Astrocyte (in vitro differentiated cells and primary cell): ENCODE measurements around the gene SNX3. TPM values are rescaled to one million over a fixed set of nuclear protein-coding genes. Genes with fewer than 3 reads are reported as not detected.

Source experiments
- DNase-seq: peaks from one replicate; pipeline ENCODE4 v3.0.0-alpha.2; 2010; ENCODE audit warnings: low read depth
- FAIRE-seq: peaks from 2 replicates; lab custom pipeline; 2011; peaks lifted over from hg19 to GRCh38; lab: Jason Lieb, UNC
- H2AFZ ChIP-seq: 2 replicates; pipeline ENCODE4 v1.6.0; 2012; ENCODE audit warnings: low read depth, low read length, inconsistent platforms
- H3K27ac ChIP-seq: 2 replicates; pipeline ENCODE4 v1.5.1; 2011; ENCODE audit warnings: low read depth, low read length, inconsistent platforms
- H3K27me3 ChIP-seq: 2 replicates; pipeline ENCODE4 v1.6.0; 2011; ENCODE audit warnings: low read length, inconsistent platforms; ENCODE audit not compliant: insufficient read depth
- H3K36me3 ChIP-seq: 2 replicates; pipeline ENCODE4 v1.5.1; 2011; ENCODE audit warnings: low read length, inconsistent platforms; ENCODE audit not compliant: insufficient read depth
- H3K4me1 ChIP-seq: 2 replicates; pipeline ENCODE4 v1.5.1; 2011; ENCODE audit warnings: low read length, inconsistent platforms; ENCODE audit not compliant: insufficient read depth
- H3K4me2 ChIP-seq: 2 replicates; pipeline ENCODE4 v1.6.0; 2012; ENCODE audit warnings: low read length, inconsistent platforms
- H3K4me3 ChIP-seq: 2 replicates; pipeline ENCODE4 v1.5.1; 2011; ENCODE audit warnings: low read depth, mild to moderate bottlenecking, low read length, inconsistent platforms; ENCODE audit not compliant: insufficient read depth
- H3K79me2 ChIP-seq: 2 replicates; pipeline ENCODE4 v1.6.0; 2012; ENCODE audit warnings: mild to moderate bottlenecking, low read length, inconsistent platforms; ENCODE audit not compliant: insufficient read depth
- H3K9ac ChIP-seq: 2 replicates; pipeline ENCODE4 v1.6.0; 2012; ENCODE audit warnings: mild to moderate bottlenecking, low read length, inconsistent platforms
- H3K9me3 ChIP-seq: 2 replicates; pipeline ENCODE4 v1.5.1; 2012; ENCODE audit warnings: low read depth, mild to moderate bottlenecking, low read length, inconsistent platforms; ENCODE audit not compliant: insufficient read depth
- H4K20me1 ChIP-seq: 2 replicates; pipeline ENCODE4 v1.6.0; 2012; ENCODE audit warnings: low read length, inconsistent platforms; ENCODE audit not compliant: insufficient read depth
- H3K27ac Mint-ChIP-seq: one replicate; pipeline ENCODE4 v1.8.0; 2021; ENCODE audit warnings: mild to moderate bottlenecking, mixed read lengths; ENCODE audit not compliant: unreplicated experiment
- H3K27me3 Mint-ChIP-seq: one replicate; pipeline ENCODE4 v1.8.0; 2021; ENCODE audit warnings: low read depth, mixed read lengths; ENCODE audit not compliant: unreplicated experiment
- H3K36me3 Mint-ChIP-seq: one replicate; pipeline ENCODE4 v1.8.0; 2021; ENCODE audit warnings: low read depth, mixed read lengths; ENCODE audit not compliant: unreplicated experiment
- H3K4me1 Mint-ChIP-seq: one replicate; pipeline ENCODE4 v1.8.0; 2021; ENCODE audit warnings: low read depth, mixed read lengths; ENCODE audit not compliant: unreplicated experiment
- H3K4me3 Mint-ChIP-seq: one replicate; pipeline ENCODE4 v1.8.0; 2021; ENCODE audit warnings: mild to moderate bottlenecking, moderate library complexity, mixed read lengths; ENCODE audit not compliant: unreplicated experiment
- H3K9me3 Mint-ChIP-seq: one replicate; pipeline ENCODE4 v1.8.0; 2021; ENCODE audit warnings: mild to moderate bottlenecking, mixed read lengths; ENCODE audit not compliant: unreplicated experiment
- CTCF ChIP-seq: IDR thresholded peaks from 2 replicates; pipeline ENCODE4 v1.5.1; 2011; ENCODE audit warnings: low read depth, mild to moderate bottlenecking, inconsistent platforms, low read length, moderate library complexity; ENCODE audit not compliant: insufficient read depth
- EZH2 ChIP-seq: IDR thresholded peaks from 2 replicates; pipeline ENCODE4 v1.6.1; 2012; ENCODE audit warnings: mild to moderate bottlenecking, low read length, inconsistent platforms; ENCODE audit not compliant: insufficient read depth
- total RNA-seq: library from RNA; stranded (reverse); gene quantifications from 2 replicates; pipeline ENCODE4 v1.2.1, GENCODE V29; 2021

The SNX3 gene
- total RNA-seq, 1 donor from 2014 or later: 165 TPM

GRCh38 chr6:108285381-108285780 is 24.5 kb upstream of the SNX3 start:
- H3K4me1 ChIP-seq: no peaks in the 10 kb centered on the region
- no peaks in the 10 kb centered on the region for H3K27me3 ChIP-seq
- H2AFZ ChIP-seq: no peak overlapping the region
- DNase-seq (no peak), FAIRE-seq (no peak)
- no peak overlapping the region for H3K4me3 ChIP-seq
- Mint-ChIP-seq H3K9me3 (peaks cover 3% of the 10 kb centered on the region), H3K27ac (no peak overlapping the region), H3K27me3 (no peaks in the 10 kb centered on the region), H3K36me3 (no peaks in the 10 kb centered on the region), H3K4me3 (no peak overlapping the region), H3K4me1 (no peaks in the 10 kb centered on the region)
- no peak overlapping the region for H3K27ac ChIP-seq
- no peaks in the 10 kb centered on the region for H3K79me2 ChIP-seq
- TF ChIP-seq CTCF (no peak), EZH2 (no peak)
- H3K9ac ChIP-seq: no peak overlapping the region
- no peaks in the 10 kb centered on the region for H3K36me3 ChIP-seq
- no peak overlapping the region for H3K4me2 ChIP-seq
- no peaks in the 10 kb centered on the region for H4K20me1 ChIP-seq
- H3K9me3 ChIP-seq: no peaks in the 10 kb centered on the region

- Histone ChIP-seq H3K4me3 (no peak overlapping the region), H3K4me2 (no peak overlapping the region), H3K27me3 (no peaks in the 10 kb centered on the region), H3K27ac (no peak overlapping the region), H3K9ac (no peak overlapping the region), H3K79me2 (no peaks in the 10 kb centered on the region), H2AFZ (no peak overlapping the region), H3K36me3 (no peaks in the 10 kb centered on the region), H4K20me1 (no peaks in the 10 kb centered on the region), H3K9me3 (no peaks in the 10 kb centered on the region), H3K4me1 (no peaks in the 10 kb centered on the region)
- Mint-ChIP-seq H3K27me3 (no peaks in the 10 kb centered on the region), H3K36me3 (no peaks in the 10 kb centered on the region), H3K4me3 (no peak overlapping the region), H3K27ac (no peak overlapping the region), H3K4me1 (no peaks in the 10 kb centered on the region), H3K9me3 (no peaks in the 10 kb centered on the region)
- FAIRE-seq: no peak
- TF ChIP-seq CTCF (no peak), EZH2 (no peak)
- DNase-seq: no peak
These were observed 17.0 kb upstream of the SNX3 start for GRCh38 chr6:108277831-108278230.

GRCh38 chr6:108277295-108277694 is 16.5 kb upstream of the SNX3 start:
- Histone ChIP-seq H3K4me2 (no peak overlapping the region), H3K9me3 (no peaks in the 10 kb centered on the region), H3K4me1 (no peaks in the 10 kb centered on the region), H2AFZ (no peak overlapping the region), H3K27ac (no peak overlapping the region), H4K20me1 (no peaks in the 10 kb centered on the region), H3K27me3 (no peaks in the 10 kb centered on the region), H3K4me3 (no peak overlapping the region), H3K9ac (no peak overlapping the region), H3K79me2 (no peaks in the 10 kb centered on the region), H3K36me3 (no peaks in the 10 kb centered on the region)
- Mint-ChIP-seq H3K9me3 (no peaks in the 10 kb centered on the region), H3K4me1 (no peaks in the 10 kb centered on the region), H3K4me3 (no peak overlapping the region), H3K27me3 (no peaks in the 10 kb centered on the region), H3K27ac (no peak overlapping the region), H3K36me3 (no peaks in the 10 kb centered on the region)
- FAIRE-seq: no peak
- TF ChIP-seq CTCF (no peak), EZH2 (no peak)
- DNase-seq: no peak
